HTERT RPE-1 (cell line): ENCODE measurements around the gene MAST4.

ENCODE experiments used
- in situ Hi-C: fragments of 300-500 bp; cut with MboI; formaldehyde crosslinking; loops from 4 replicates; pipeline ENCODE4 v1.14.3; 2020; ENCODE audit warnings: low sequenced_read_pairs

The MAST4 gene

GRCh38 chr5:67059744-67060490, 463.7 kb downstream of the MAST4 start:
- in situ Hi-C loops, result no loop called here

- in situ Hi-C loops, result no loop called here
These were observed 465.3 kb downstream of the MAST4 start for GRCh38 chr5:67061511-67061910.

DNA sequence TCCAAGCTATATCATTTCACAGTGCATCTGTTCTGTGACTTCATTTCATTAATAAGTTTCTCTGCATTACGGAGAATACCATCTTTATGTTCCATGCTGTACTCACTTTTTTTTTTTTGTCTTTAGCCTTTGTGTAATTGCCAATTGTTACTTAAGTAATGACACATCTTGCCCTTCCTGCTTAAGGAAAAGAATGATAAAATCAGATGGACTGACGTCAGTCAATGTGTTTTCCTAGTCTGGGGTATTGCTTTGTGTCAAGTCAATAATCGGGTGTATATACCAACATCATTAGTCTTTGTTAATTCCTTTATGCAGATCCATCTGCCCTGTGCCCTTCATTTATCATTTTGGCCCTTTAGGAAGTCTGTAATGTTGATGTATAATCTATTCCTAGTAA, 466.9 kb downstream of the MAST4 start:
- in situ Hi-C loops, result no loop called here

DNA sequence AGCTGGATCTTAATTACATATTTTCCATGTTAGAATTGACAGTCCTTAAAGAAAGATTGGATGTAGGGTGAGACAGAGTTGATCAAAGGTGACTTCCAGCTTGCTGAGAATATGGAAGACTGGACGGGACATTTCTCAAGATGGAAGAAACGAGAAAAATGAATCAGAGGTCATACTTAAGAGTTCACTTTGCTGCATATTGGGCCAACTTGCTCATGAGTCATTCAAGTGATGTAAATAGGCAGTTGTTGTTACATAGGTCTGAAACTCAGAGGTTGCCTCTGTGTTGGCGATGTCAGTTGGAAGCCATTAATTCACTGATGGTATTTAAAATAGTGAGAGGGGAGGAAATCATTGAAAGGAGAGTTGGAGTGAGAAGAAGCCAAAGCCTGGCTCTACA, 467.6 kb downstream of the MAST4 start:
- in situ Hi-C loops, result no loop called here

DNA sequence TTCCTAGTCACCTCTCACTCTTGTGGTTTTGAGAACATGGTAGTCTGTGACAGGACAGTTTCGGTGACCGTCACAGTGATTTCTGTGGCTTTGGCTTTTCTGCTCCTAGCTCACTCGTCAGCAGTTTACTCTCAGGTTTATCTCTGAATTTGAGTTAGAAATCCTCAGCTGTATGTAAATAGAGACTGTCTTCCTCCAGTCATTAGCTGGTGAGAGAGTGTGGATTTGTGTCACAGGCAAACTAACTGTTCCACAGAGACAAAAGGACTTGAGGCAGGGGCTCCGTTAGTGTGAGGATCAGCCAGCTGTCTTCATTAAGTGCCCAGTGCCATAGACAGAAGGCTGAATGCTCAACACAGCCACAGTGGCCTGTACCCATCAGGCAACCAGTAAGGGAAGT, 469.0 kb downstream of the MAST4 start:
- in situ Hi-C loops, result no loop called here

- in situ Hi-C loops, result no loop called here
These were observed 469.5 kb downstream of the MAST4 start for GRCh38 chr5:67065696-67066095.

DNA sequence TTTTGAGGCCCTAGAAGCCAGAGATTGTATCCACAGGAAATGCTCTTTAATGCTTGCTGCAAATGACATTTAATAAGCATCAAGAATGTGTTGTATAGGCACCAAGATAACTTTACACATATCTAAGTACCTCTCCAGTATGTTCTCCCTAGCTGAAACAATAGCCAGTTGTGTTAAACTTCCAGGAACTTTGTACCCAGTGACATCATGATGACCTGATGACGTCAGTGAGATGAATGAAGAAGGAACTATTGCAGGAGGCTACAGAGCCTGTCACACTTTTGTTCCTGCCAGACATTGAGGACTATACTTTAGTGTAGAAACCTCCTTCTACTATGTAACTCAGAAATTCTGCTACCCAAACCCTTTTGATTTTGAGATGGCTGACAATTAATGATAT, 470.6 kb downstream of the MAST4 start:
- in situ Hi-C loops, result no loop called here

- in situ Hi-C loops, result no loop called here
These were observed 477.0 kb downstream of the MAST4 start for GRCh38 chr5:67073045-67073680.

DNA sequence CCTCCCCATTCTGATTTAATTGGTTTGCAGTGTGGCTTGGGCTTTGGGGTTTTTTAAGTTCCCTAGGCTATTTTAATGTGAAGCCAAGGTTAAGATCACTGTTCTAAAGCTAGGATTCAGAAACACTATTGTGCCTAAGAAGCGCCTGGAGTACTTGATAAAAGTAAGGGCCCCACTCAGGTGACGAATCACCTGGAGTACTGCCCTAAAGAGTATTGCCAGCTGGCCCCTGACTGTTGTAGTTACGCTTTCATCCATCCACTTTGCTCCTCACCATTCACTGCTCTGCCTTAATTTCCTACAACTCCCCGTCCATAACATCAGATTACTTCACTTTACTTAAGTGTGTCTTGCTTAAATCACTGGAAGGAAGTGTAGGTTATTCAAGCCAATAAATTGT, 481.1 kb downstream of the MAST4 start:
- in situ Hi-C loops, result no loop called here

DNA sequence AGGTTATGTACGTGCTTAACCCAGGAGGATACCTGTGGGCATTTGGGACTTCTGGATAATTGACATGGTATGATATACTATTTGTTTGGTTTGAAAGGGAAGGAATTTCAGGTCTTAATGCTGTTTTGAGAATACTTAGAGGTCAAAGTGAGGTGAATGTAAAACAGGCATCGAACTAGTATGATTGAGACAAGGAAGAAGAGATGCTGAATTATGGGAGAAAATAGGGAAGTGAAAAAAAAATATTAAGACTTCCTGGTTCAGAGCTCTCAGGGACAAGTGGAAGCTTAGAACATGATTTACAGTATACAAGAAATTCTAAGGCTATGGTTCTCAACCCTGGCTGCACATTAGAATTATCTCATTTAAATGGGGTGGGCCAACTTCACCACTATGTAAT, 485.1 kb downstream of the MAST4 start:
- in situ Hi-C loops, result no loop called here

GRCh38 chr5:67082941-67083340, 486.7 kb downstream of the MAST4 start:
- in situ Hi-C loops, result no loop called here

- in situ Hi-C loops, result no loop called here
These were observed 489.4 kb downstream of the MAST4 start for GRCh38 chr5:67085616-67086015.

DNA sequence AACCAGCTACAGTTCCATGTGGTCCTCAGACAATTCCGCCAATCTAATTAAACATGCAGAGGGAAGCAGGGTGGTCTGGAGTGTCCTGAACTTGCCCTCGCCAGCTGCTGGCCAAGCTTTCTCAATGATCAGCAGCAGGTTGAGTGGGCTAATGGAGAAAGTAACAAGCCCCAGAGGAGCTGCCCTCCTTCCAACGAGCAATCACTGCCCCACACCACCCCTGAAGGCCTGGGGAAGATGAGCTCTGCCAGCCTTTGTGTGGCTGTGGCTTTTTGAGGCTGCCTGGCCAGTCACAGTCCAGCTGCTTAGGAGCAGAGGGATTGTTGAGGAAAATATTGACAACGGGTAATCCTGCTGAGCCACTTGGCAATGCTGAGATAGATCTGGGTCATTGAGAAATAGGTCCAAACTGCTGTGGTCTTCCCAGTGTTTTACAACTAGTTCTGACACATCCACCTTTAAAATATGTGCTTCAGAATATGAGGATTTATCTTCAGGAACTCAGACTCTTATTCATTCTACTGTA, 493.1 kb downstream of the MAST4 start:
- in situ Hi-C loops, result no loop called here

GRCh38 chr5:67090040-67090439, 493.8 kb downstream of the MAST4 start:
- in situ Hi-C loops, result no loop called here

GRCh38 chr5:67090593-67090992, 494.4 kb downstream of the MAST4 start:
- in situ Hi-C loops, result no loop called here

- in situ Hi-C loops, result no loop called here
These were observed 496.3 kb downstream of the MAST4 start for GRCh38 chr5:67092535-67092934.

- in situ Hi-C loops, result no loop called here
These were observed 497.1 kb downstream of the MAST4 start for GRCh38 chr5:67093279-67093678.

DNA sequence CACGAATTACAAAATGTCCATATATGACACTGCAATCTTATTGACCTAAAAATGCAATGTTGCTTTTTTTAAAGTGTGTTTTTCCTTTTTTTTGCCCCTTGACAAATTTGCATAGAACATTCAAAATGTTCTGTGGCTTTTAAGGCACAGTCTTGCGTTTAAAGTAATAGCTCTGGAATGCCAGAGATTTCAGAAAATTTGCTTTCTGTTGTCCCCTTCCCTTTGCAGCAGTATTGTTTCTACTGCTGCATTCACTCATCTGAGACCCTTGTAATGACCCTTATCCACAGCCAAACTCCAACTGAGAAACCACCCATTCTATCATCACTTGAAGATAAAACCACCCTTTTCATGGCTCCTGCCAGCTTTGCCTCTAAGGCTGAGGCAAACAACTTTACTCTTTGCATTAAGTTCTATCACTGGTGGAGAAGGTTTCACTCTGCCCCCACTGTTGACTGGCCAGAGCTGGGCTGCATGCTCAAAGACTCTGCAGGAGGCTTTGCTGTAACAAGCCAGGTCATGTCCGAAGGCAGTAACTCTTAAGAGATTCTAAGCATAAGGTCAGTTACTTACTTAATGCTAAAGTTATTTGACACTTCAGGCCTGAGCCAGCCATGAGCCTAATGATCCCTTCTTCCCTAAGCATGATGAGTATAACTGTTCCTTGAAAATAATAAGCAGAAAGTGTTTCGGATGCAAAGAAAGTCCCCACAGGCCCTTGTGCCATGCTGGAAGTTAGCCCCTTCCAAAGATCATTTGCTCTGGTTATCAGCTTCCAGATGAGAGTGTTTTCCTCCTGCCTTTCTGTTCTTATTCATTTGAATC, 498.5 kb downstream of the MAST4 start:
- in situ Hi-C loops, result no loop called here

GRCh38 chr5:67095346-67096171, 499.4 kb downstream of the MAST4 start:
- in situ Hi-C loops, result no loop called here

DNA sequence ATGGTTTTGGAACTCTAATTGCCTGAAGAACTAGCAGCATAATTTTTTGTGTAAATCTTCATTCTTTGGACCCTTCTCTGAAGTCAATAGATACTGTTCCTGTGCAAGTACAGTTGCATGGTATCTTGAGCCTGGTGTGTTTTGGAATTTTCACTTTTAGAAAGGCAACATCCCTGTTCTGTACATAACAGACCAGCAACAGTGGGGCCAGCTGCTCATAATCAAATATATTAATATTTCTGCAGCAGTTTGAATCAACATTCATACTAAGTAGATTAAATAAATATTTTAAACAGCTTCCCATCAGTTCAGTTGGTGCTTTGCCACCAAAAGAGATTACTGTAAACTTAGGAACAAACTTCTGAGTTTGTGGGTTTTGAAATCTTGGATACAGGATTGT, 502.5 kb downstream of the MAST4 start:
- in situ Hi-C loops, result no loop called here

DNA sequence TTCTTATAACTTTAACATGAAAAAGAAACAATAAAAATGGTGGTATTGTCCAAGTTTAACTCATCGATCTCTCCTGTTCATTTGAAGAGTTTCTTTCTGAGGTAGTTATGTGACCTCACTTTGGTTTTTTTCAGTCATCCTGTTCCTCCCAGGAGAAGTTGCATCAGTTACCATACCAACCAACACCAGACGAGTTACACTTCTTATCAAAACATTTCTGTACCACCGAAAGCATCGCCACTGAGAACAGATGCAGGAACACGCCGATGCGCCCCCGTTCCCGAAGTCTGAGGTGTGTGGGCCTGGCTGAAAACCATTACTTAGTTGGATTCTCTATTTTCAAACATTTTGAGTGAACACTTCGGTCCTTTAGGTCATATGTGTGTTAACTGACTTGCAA, 504.1 kb downstream of the MAST4 start:
- in situ Hi-C loops, result no loop called here
